ENCODE results near the gene PBX4. TPM values are rescaled to one million over a fixed set of nuclear protein-coding genes. Genes with fewer than 3 reads are reported as not detected.
A peak's percentile ranks its signal among the peaks of the same experiment; 100 is the strongest.

Gene PBX4
- total and polyA plus RNA-seq, 10 of the 15 experiments (the other 5 are each of a cell fraction or from before 2014, with no cell fraction given): 0.18 to 17.3 (median 4.2) TPM

DNA sequence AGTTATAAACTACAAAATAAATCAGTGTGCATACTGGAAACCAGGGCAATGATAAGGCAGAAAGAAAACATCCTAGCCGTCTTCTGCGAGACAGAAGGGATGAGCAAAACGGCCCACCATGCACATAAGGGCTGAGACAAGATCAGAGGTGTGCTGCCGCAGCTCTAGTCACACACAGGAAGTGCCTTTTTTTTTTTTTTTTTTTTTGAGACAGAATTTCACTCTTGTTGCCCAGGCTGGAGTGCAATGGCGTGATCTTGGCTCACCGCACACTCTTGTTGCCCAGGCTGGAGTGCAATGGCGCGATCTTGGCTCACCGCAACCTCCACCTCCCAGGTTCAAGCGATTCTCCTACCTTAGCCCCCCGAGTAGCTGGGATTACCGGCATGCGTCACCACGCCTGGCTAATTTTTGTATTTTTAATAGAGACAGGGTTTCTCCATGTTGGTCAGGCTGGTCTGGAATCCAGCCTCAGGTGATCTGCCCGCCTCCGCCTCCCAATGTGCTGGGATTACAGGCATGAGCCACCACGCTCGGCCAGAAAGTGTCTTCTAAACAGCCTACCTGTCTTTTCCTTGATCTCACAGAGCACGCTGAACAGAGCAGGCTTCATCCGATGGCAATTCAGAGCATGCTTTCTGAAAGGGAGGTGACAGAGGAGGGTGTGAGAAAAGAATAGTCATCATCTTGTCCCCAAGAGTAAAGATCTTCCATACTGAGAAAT lies 19.6 kb downstream of the PBX4 start (continued):
- TF ChIP-seq ZNF687 (IDR thresholded peaks at IDR 0.05) (peak; percentile 75), BHLHE40 (IDR thresholded peaks at IDR 0.05; ENCODE audit: borderline replicate concordance in 1 of 2, low read depth in 2 of 2, low read length in 1 of 2) (0 out of 4 replicates have a peak, but pooled peaks of 1 of the 2 experiments have one; percentile 7), CREB1 (IDR thresholded peaks at IDR 0.05; ENCODE audit: low read depth) (0 out of 2 replicates have a peak, but pooled peaks have one; percentile 3)
- TF ChIP-seq, protein P1, sequence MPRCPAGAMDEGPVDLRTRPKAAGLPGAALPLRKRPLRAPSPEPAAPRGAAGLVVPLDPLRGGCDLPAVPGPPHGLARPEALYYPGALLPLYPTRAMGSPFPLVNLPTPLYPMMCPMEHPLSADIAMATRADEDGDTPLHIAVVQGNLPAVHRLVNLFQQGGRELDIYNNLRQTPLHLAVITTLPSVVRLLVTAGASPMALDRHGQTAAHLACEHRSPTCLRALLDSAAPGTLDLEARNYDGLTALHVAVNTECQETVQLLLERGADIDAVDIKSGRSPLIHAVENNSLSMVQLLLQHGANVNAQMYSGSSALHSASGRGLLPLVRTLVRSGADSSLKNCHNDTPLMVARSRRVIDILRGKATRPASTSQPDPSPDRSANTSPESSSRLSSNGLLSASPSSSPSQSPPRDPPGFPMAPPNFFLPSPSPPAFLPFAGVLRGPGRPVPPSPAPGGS (IDR thresholded peaks at IDR 0.05; ENCODE audit: borderline replicate concordance, insufficient read depth, low read depth, low read length, poor library complexity, severe bottlenecking): peak; percentile 38
